ENCODE measurements around the gene GLUL. TPM values are rescaled to one million over a fixed set of nuclear protein-coding genes. Genes with fewer than 3 reads are reported as not detected.

The GLUL gene
- total RNA-seq, 1 donor from 2014 or later, result 89.6 TPM

DNA sequence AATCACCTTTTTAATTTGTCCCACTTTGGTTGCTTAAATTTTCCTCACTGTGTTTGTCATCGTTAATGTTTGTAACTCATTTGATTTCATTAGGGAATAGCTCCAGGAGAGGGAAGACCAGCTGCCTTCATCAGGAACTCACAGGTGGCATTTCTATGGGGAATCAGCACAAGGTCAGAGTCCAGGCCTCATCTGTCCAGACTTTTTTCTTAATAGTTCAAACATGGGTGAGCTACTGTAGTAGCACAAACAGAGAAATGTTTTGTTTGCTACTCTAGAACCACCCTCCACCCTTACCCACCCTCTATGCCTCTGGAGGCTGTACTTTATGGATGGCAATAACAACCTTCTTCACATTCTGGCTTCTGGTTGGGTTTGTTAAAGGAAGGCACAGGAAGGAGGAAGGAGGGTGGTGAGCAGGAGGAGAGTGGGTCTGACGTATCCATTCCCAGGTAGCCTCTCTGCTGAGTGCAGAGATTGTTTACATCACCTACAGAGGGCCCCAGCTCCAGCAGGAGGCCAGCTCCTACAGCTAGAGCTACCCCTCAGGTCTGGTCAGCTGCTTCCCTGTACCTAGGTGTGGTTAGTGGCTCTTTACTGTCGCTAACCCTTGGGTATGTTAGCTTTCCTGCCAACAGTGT, 17.0 kb upstream of the GLUL start:
- intact Hi-C loops (cut with micrococcal nuclease), result no loop called here
- no peak overlapping the region for H3K27ac Mint-ChIP-seq
- DNase-seq (ENCODE audit: low spot score), result no peak
- H3K36me3 Mint-ChIP-seq (ENCODE audit: low read depth), result no peaks in the 10 kb centered on the region
- no peaks in the 10 kb centered on the region for H3K4me1 Mint-ChIP-seq (ENCODE audit: low read depth)
- no peak overlapping the region for H3K4me3 Mint-ChIP-seq
- peaks cover 18% of the 10 kb centered on the region for H3K27me3 Mint-ChIP-seq (ENCODE audit: insufficient read depth)
- peaks cover 6% of the 10 kb centered on the region for H3K9me3 Mint-ChIP-seq

DNA sequence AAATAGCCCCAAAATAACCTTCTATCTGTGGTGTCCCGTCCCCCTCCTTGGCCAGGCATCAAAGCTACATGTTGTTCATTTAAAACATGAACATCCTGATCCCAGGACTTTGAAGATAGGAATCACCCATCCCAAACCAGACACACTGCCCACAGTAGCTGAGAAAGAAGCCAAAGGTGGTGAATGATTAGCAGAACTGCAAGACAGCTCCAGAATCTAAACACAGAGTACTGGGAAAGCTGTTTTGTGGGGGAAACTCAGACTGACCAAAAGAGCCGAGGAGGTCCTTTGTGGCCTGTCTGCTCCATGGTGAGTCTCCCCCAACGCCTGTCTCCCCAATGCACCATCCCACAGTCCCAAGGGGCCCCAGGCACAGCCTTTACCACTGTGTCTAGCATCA, 16.1 kb upstream of the GLUL start:
- DNase-seq (ENCODE audit: low spot score), result no peak
- no peak overlapping the region for H3K27ac Mint-ChIP-seq
- no peaks in the 10 kb centered on the region for H3K4me1 Mint-ChIP-seq (ENCODE audit: low read depth)

DNA sequence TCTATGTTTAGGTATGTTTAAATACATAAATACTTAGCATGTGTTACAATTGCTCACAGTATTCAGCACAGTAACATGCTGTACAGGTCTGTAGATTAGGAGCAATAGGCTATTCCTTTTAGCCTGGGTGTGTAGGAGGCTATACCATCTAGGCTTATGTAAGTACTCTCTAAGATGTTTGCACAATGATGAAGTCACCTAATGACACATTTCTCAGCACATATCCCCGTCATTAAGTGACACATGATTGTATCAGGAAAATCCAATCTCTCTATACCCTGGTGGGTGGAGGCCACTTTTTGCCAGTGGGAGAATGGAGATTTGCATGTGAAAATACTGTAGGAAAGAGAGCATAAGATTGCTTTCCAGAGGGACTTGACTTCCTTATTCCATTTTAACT, 14.4 kb upstream of the GLUL start:
- Mint-ChIP-seq H3K4me1 (ENCODE audit: low read depth) (no peaks in the 10 kb centered on the region), H3K36me3 (ENCODE audit: low read depth) (no peaks in the 10 kb centered on the region), H3K9me3 (peaks cover 6% of the 10 kb centered on the region), H3K27me3 (ENCODE audit: insufficient read depth) (peaks cover 21% of the 10 kb centered on the region), H3K27ac (no peak overlapping the region), H3K4me3 (no peak overlapping the region)
- no peak for DNase-seq (ENCODE audit: low spot score)
- intact Hi-C loops (cut with micrococcal nuclease), result no loop called here

More for the DNA sequence above, 16.1 kb upstream of the GLUL start:
- Mint-ChIP-seq H3K4me3 (no peak overlapping the region), H3K27me3 (ENCODE audit: insufficient read depth) (peaks cover 23% of the 10 kb centered on the region), H3K9me3 (peaks cover 6% of the 10 kb centered on the region), H3K36me3 (ENCODE audit: low read depth) (no peaks in the 10 kb centered on the region)
- intact Hi-C loops (cut with micrococcal nuclease), result no loop called here

GRCh38 chr1:182405578-182405977, 14.0 kb upstream of the GLUL start:
- Mint-ChIP-seq H3K9me3 (peaks cover 6% of the 10 kb centered on the region), H3K4me3 (no peak overlapping the region), H3K4me1 (ENCODE audit: low read depth) (no peaks in the 10 kb centered on the region), H3K27ac (no peak overlapping the region), H3K36me3 (ENCODE audit: low read depth) (no peaks in the 10 kb centered on the region), H3K27me3 (ENCODE audit: insufficient read depth) (peaks cover 20% of the 10 kb centered on the region)
- intact Hi-C loops (cut with micrococcal nuclease), result no loop called here
- DNase-seq (ENCODE audit: low spot score), result no peak

- intact Hi-C loops (cut with micrococcal nuclease), result no loop called here
- no peak overlapping the region for H3K27ac Mint-ChIP-seq
- H3K4me1 Mint-ChIP-seq (ENCODE audit: low read depth), result no peaks in the 10 kb centered on the region
- peaks cover 20% of the 10 kb centered on the region for H3K27me3 Mint-ChIP-seq (ENCODE audit: insufficient read depth)
- no peaks in the 10 kb centered on the region for H3K36me3 Mint-ChIP-seq (ENCODE audit: low read depth)
- no peak for DNase-seq (ENCODE audit: low spot score)
- H3K9me3 Mint-ChIP-seq, result peaks cover 6% of the 10 kb centered on the region
- no peak overlapping the region for H3K4me3 Mint-ChIP-seq
Measured at GRCh38 chr1:182404781-182405180, 13.2 kb upstream of the GLUL start.

DNA sequence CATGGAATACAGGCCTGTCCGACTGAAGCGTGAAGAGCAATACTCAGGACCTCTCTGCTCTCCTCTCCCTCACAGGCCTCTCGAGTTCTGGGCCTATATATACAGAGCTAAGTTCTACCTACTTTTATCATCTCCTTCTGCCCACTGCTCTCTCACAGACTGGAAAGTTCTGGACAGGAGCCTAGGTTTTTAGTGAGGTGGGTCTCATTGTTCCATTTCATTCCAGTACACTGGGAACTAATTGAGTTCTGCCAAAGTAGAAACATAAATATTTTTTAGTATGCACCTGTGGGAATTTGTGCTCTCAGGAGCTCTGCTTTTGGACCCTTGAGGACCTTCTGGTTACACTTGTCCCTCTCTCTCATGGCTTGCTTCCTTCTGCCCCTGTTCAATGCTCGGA, 9.0 kb upstream of the GLUL start, which contains the start of gene TEDDM1:
Gene TEDDM1, minus strand, starts transcription at position 101 of the 400 bp plus-strand sequence. CDS start 182 bp downstream, outside the sequence.
- Mint-ChIP-seq H3K9me3 (peaks cover 4% of the 10 kb centered on the region), H3K27ac (no peak within 1 kb of the TSS), H3K4me3 (no peak within 1 kb of the TSS), H3K36me3 (ENCODE audit: low read depth) (peaks cover 3% of the 10 kb centered on the region), H3K4me1 (ENCODE audit: low read depth) (peaks cover 7% of the 10 kb centered on the region), H3K27me3 (ENCODE audit: insufficient read depth) (peaks cover 24% of the 10 kb centered on the region)
- intact Hi-C loops (cut with micrococcal nuclease), result no loop called here
- no peak for DNase-seq (ENCODE audit: low spot score)

DNA sequence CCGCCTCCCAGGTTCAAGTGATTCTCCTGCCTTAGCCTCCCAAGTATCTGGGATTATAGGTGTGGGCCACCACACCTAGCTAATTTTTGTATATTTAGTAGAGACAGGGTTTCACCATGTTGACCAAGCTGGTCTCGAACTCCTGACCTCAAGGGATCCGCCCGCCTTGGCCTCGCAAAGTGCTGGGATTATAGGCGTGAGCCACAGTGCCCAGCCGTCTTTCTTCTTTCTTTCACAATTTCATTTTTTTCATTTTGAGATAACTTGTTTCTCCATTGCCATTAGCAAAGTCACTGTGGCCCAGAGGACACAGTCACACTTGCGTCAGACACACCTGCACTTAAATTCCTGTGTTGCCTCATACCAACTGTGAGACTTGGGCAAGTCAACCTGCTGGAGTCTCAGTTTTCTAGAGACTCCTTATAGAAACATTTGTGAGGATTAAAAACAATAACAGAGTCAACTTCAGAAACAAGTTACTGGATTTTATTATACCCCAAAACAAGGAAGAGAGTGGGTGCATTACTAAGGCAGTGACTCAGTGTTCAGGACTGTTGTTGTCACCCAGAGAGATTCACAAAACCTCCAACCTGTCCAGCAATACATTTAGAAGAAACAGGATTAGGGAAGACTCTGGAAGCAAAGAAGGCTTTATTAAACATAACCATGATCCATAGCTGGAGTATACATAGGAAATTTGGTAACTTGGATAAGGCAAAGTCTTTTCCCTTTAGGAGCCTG, 6.2 kb upstream of the GLUL start:
- H3K27me3 Mint-ChIP-seq (ENCODE audit: insufficient read depth), result peaks cover 14% of the 10 kb centered on the region
- H3K27ac Mint-ChIP-seq, result no peak overlapping the region
- intact Hi-C loops (cut with micrococcal nuclease), result loop anchor here (2.0 kb wide), 1 partner anchor 919 kb away; no protein-coding TSS in a partner anchor
- H3K36me3 Mint-ChIP-seq (ENCODE audit: low read depth), result peaks cover 6% of the 10 kb centered on the region
- H3K4me1 Mint-ChIP-seq (ENCODE audit: low read depth), result peaks cover 14% of the 10 kb centered on the region
- no peak for DNase-seq (ENCODE audit: low spot score)
- no peaks in the 10 kb centered on the region for H3K9me3 Mint-ChIP-seq
- no peak overlapping the region for H3K4me3 Mint-ChIP-seq

DNA sequence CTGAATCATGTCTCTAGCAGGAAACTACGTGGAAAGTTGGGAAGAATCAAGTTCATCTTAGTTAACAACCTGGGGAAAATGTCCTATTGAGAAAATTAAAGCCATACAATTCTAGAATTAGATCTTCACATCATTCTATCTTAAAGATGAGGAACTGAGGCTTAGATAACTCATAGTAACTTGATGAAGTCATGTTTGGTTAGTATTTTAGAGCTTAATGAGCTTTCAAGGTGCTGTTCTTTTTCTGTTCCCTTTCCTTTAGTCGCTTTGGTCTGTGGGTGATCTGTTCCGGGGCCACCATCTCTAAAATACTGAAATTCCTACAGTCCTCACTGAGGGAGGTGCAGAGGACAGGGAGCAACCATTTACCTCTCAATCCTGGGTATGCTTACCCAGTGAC, 4.3 kb upstream of the GLUL start:
- Mint-ChIP-seq H3K27me3 (ENCODE audit: insufficient read depth) (peaks cover 16% of the 10 kb centered on the region), H3K36me3 (ENCODE audit: low read depth) (peaks cover 8% of the 10 kb centered on the region), H3K4me1 (ENCODE audit: low read depth) (peaks cover 19% of the 10 kb centered on the region), H3K27ac (no peak overlapping the region), H3K9me3 (no peaks in the 10 kb centered on the region), H3K4me3 (no peak overlapping the region)
- no peak for DNase-seq (ENCODE audit: low spot score)
- intact Hi-C loops (cut with micrococcal nuclease), result loop anchor here (1.0 to 2.0 kb wide), 6 partner anchors 8 to 917 kb away; no protein-coding TSS in a partner anchor

- intact Hi-C loops (cut with micrococcal nuclease), result loop anchor here (2.0 kb wide), 1 partner anchor 205 kb away; no protein-coding TSS in a partner anchor
- Mint-ChIP-seq H3K27me3 (ENCODE audit: insufficient read depth) (peaks cover 16% of the 10 kb centered on the region), H3K36me3 (ENCODE audit: low read depth) (peaks cover 14% of the 10 kb centered on the region), H3K4me3 (no peak overlapping the region), H3K9me3 (no peaks in the 10 kb centered on the region), H3K4me1 (ENCODE audit: low read depth) (peaks cover 30% of the 10 kb centered on the region), H3K27ac (no peak overlapping the region)
- DNase-seq (ENCODE audit: low spot score), result no peak
Measured at GRCh38 chr1:182394055-182394775, 2.6 kb upstream of the GLUL start.

GRCh38 chr1:182392050-182393028, 749 bp upstream of the GLUL start:
- Mint-ChIP-seq H3K27ac (peak overlapping the region; percentile 61), H3K9me3 (no peaks in the 10 kb centered on the region), H3K4me1 (ENCODE audit: low read depth) (peaks cover 47% of the 10 kb centered on the region), H3K4me3 (peak overlapping the region; percentile 99), H3K36me3 (ENCODE audit: low read depth) (peaks cover 30% of the 10 kb centered on the region), H3K27me3 (ENCODE audit: insufficient read depth) (peaks cover 16% of the 10 kb centered on the region)
- intact Hi-C loops (cut with micrococcal nuclease), result no loop called here
- DNase-seq (ENCODE audit: low spot score), result no peak

- Mint-ChIP-seq H3K27ac (peak overlapping the region; percentile 90), H3K9me3 (no peaks in the 10 kb centered on the region), H3K36me3 (ENCODE audit: low read depth) (peaks cover 42% of the 10 kb centered on the region), H3K27me3 (ENCODE audit: insufficient read depth) (peaks cover 9% of the 10 kb centered on the region), H3K4me1 (ENCODE audit: low read depth) (peaks cover 45% of the 10 kb centered on the region), H3K4me3 (peak overlapping the region; percentile 99)
- intact Hi-C loops (cut with micrococcal nuclease), result loop anchor here (1.0 to 2.0 kb wide), 3 partner anchors 198 to 362 kb away; partner anchors contain the start of gene RNASEL
- DNase-seq (ENCODE audit: low spot score), result no peak
Measured at GRCh38 chr1:182391028-182391361, 595 bp downstream of the GLUL start.

GRCh38 chr1:182389619-182390047, 2.0 kb downstream of the GLUL start:
- Mint-ChIP-seq H3K27ac (peak overlapping the region; percentile 84), H3K36me3 (ENCODE audit: low read depth) (peaks cover 50% of the 10 kb centered on the region)

More at GRCh38 chr1:182389619-182390047, 2.0 kb downstream of the GLUL start:
- Mint-ChIP-seq H3K4me1 (ENCODE audit: low read depth) (peaks cover 45% of the 10 kb centered on the region), H3K27me3 (ENCODE audit: insufficient read depth) (peaks cover 3% of the 10 kb centered on the region), H3K4me3 (peak overlapping the region; percentile 99), H3K9me3 (no peaks in the 10 kb centered on the region)
- no peak for DNase-seq (ENCODE audit: low spot score)
- intact Hi-C loops (cut with micrococcal nuclease), result loop anchor here (1.0 to 2.0 kb wide), 2 partner anchors 140 to 199 kb away; partner anchors contain the start of gene RNASEL

Measured in activated T-helper 1 cell treated with anti-CD3 and anti-CD28 coated beads, Interleukin-12 subunit alpha, Interleukin-12 subunit beta, Interleukin-2, Interleukin-4 antibody, amounts not matched to agents 30 ng/mL and 10 ng/mL and 1 ng/mL, durations not matched to agents 14 hours and 24 hours and 36 hours (primary cell).